HG03280 (cell line): ENCODE measurements around the gene MAP3K2.
"Not testable (repeated sequence)": the region's sequence is repeated elsewhere in the genome, so short reads cannot be mapped to it uniquely, and the experiment has no call there.

ENCODE experiments used
- ATAC-seq: cut with Tn5 transposase; IDR thresholded peaks from one replicate; pipeline ENCODE4 v1.9.1; 2021; ENCODE audit warnings: mild to moderate bottlenecking, moderate library complexity; ENCODE audit not compliant: unreplicated experiment

The MAP3K2 gene

GRCh38 chr2:127421116-127421800, 33.5 kb upstream of the MAP3K2 start:
- no peak for ATAC-seq

- no peak for ATAC-seq
Measured at GRCh38 chr2:127420039-127420864, 32.5 kb upstream of the MAP3K2 start.

GRCh38 chr2:127419448-127420038, 31.8 kb upstream of the MAP3K2 start:
- ATAC-seq: no peak

- no peak for ATAC-seq
Measured at GRCh38 chr2:127419112-127419430, 31.3 kb upstream of the MAP3K2 start.

- no peak for ATAC-seq
Measured at GRCh38 chr2:127418300-127419111, 30.7 kb upstream of the MAP3K2 start, which contains the start of gene PROC. TSS of gene PROC (plus strand) at chr2:127418427. CDS start at chr2:127419943, 1,516 bp downstream.

- ATAC-seq: no peak
Measured at GRCh38 chr2:127417406-127417805, 29.6 kb upstream of the MAP3K2 start.

GRCh38 chr2:127416506-127417001, 28.8 kb upstream of the MAP3K2 start:
- no peak for ATAC-seq

GRCh38 chr2:127415593-127416505, 28.1 kb upstream of the MAP3K2 start:
- ATAC-seq: peak; percentile 72

GRCh38 chr2:127414638-127415592, 27.1 kb upstream of the MAP3K2 start:
- no peak for ATAC-seq

- no peak for ATAC-seq
Measured at GRCh38 chr2:127413782-127414637, 26.2 kb upstream of the MAP3K2 start.

- no peak for ATAC-seq
Measured at GRCh38 chr2:127413200-127413599, 25.4 kb upstream of the MAP3K2 start.

- ATAC-seq: no peak
Measured at GRCh38 chr2:127411653-127412369, 24.0 kb upstream of the MAP3K2 start.

- peak; percentile 43 for ATAC-seq
Measured at GRCh38 chr2:127410871-127411652, 23.3 kb upstream of the MAP3K2 start.

- ATAC-seq: not testable (repeated sequence)
Measured at GRCh38 chr2:127409716-127410115, 21.9 kb upstream of the MAP3K2 start.

- no peak for ATAC-seq
Measured at GRCh38 chr2:127408807-127409099, 21.0 kb upstream of the MAP3K2 start.

- ATAC-seq: peak; percentile 66
Measured at GRCh38 chr2:127408004-127408806, 20.4 kb upstream of the MAP3K2 start.
